ENCODE measurements around the gene KRTAP21-3. TPM values are rescaled to one million over a fixed set of nuclear protein-coding genes. Genes with fewer than 3 reads are reported as not detected.

The KRTAP21-3 gene
- total and polyA plus RNA-seq, 2 experiments from 2014 or later = not detected

DNA sequence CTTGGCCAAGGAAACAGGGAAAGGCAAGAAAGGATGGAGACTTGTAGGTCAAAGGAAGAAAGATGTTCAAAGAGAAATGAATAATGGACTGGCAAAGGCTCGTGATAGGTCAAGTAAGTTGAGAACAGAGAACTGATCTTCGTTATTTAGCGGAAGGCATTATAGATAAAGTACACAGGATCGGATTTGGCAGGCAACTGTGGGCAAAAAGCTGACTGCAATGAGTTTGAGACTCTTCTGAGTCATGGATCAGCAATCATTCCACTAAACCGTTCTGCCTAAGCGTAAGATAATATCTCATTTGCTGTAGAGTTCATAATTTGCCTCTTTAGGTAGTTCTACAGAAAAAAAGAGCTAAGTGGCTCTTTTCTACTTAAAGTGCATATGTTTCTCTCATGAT lies 34.1 kb downstream of the KRTAP21-3 start:
- Histone ChIP-seq H3K4me3 (no peak overlapping the region), H3F3A (replicated peaks; ENCODE audit: low read depth) (no peaks in the 10 kb centered on the region), H3K4me1 (ENCODE audit: insufficient read depth) (no peaks in the 10 kb centered on the region), H2AFZ (no peak overlapping the region), H4K20me1 (replicated peaks; ENCODE audit: insufficient read depth) (no peaks in the 10 kb centered on the region), H3K36me3 (ENCODE audit: insufficient read depth) (no peaks in the 10 kb centered on the region), H3K27me3 (ENCODE audit: insufficient read depth) (no peaks in the 10 kb centered on the region), H3K4me2 (no peak overlapping the region), H3K79me2 (replicated peaks; ENCODE audit: insufficient read depth) (no peaks in the 10 kb centered on the region), H3K9me2 (ENCODE audit: insufficient read depth) (no peaks in the 10 kb centered on the region), H3K27ac (ENCODE audit: low read depth) (no peak overlapping the region)
- Mint-ChIP-seq H3K4me1 (peaks cover 3% of the 10 kb centered on the region; the same call in 2 of the 3 replicates), H3K27me3 (ENCODE audit: insufficient read depth, low read depth, poor library complexity) (no peaks in the 10 kb centered on the region), H3K27ac (no peak overlapping the region), H3K4me3 (no peak overlapping the region), H3K36me3 (ENCODE audit: low read depth) (no peaks in the 10 kb centered on the region), H3K9me3 (no peaks in the 10 kb centered on the region)
- no peak for DNase-seq (ENCODE audit: low spot score)
- TF ChIP-seq EZH2 (IDR thresholded peaks at IDR 0.05; ENCODE audit: low read depth, unreplicated experiment) (no peak), POLR2AphosphoS5 (IDR thresholded peaks at IDR 0.05; ENCODE audit: low read depth) (no peak), NANOG (IDR thresholded peaks at IDR 0.05; ENCODE audit: borderline replicate concordance) (no peak), ZNF114 (CRISPR knock-in tag; IDR thresholded peaks at IDR 0.05) (no peak), STAT1 (IDR thresholded peaks at IDR 0.05; ENCODE audit: unreplicated experiment) (no peak), ZNF331 (CRISPR knock-in tag; IDR thresholded peaks at IDR 0.05; ENCODE audit: low read depth) (no peak), ETS1 (IDR thresholded peaks at IDR 0.05) (no peak), CREB1 (CRISPR knock-in tag; IDR thresholded peaks at IDR 0.05; ENCODE audit: low read depth) (no peak), REST (IDR thresholded peaks at IDR 0.05; ENCODE audit: unreplicated experiment) (no peak), JUNB (IDR thresholded peaks at IDR 0.05; ENCODE audit: unreplicated experiment) (no peak)
- TF ChIP-seq, protein P1, sequence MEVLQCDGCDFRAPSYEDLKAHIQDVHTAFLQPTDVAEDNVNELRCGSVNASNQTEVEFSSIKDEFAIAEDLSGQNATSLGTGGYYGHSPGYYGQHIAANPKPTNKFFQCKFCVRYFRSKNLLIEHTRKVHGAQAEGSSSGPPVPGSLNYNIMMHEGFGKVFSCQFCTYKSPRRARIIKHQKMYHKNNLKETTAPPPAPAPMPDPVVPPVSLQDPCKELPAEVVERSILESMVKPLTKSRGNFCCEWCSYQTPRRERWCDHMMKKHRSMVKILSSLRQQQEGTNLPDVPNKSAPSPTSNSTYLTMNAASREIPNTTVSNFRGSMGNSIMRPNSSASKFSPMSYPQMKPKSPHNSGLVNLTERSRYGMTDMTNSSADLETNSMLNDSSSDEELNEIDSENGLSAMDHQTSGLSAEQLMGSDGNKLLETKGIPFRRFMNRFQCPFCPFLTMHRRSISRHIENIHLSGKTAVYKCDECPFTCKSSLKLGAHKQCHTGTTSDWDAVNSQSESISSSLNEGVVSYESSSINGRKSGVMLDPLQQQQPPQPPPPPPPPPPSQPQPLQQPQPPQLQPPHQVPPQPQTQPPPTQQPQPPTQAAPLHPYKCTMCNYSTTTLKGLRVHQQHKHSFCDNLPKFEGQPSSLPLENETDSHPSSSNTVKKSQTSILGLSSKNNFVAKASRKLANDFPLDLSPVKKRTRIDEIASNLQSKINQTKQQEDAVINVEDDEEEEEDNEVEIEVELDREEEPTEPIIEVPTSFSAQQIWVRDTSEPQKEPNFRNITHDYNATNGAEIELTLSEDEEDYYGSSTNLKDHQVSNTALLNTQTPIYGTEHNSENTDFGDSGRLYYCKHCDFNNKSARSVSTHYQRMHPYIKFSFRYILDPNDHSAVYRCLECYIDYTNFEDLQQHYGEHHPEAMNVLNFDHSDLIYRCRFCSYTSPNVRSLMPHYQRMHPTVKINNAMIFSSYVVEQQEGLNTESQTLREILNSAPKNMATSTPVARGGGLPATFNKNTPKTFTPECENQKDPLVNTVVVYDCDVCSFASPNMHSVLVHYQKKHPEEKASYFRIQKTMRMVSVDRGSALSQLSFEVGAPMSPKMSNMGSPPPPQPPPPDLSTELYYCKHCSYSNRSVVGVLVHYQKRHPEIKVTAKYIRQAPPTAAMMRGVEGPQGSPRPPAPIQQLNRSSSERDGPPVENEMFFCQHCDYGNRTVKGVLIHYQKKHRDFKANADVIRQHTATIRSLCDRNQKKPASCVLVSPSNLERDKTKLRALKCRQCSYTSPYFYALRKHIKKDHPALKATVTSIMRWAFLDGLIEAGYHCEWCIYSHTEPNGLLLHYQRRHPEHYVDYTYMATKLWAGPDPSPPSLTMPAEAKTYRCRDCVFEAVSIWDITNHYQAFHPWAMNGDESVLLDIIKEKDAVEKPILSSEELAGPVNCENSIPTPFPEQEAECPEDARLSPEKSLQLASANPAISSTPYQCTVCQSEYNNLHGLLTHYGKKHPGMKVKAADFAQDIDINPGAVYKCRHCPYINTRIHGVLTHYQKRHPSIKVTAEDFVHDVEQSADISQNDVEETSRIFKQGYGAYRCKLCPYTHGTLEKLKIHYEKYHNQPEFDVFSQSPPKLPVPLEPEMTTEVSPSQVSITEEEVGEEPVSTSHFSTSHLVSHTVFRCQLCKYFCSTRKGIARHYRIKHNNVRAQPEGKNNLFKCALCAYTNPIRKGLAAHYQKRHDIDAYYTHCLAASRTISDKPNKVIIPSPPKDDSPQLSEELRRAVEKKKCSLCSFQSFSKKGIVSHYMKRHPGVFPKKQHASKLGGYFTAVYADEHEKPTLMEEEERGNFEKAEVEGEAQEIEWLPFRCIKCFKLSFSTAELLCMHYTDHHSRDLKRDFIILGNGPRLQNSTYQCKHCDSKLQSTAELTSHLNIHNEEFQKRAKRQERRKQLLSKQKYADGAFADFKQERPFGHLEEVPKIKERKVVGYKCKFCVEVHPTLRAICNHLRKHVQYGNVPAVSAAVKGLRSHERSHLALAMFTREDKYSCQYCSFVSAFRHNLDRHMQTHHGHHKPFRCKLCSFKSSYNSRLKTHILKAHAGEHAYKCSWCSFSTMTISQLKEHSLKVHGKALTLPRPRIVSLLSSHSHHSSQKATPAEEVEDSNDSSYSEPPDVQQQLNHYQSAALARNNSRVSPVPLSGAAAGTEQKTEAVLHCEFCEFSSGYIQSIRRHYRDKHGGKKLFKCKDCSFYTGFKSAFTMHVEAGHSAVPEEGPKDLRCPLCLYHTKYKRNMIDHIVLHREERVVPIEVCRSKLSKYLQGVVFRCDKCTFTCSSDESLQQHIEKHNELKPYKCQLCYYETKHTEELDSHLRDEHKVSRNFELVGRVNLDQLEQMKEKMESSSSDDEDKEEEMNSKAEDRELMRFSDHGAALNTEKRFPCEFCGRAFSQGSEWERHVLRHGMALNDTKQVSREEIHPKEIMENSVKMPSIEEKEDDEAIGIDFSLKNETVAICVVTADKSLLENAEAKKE (CRISPR knock-in tag; IDR thresholded peaks at IDR 0.05) = no peak
- TF ChIP-seq, protein P2, sequence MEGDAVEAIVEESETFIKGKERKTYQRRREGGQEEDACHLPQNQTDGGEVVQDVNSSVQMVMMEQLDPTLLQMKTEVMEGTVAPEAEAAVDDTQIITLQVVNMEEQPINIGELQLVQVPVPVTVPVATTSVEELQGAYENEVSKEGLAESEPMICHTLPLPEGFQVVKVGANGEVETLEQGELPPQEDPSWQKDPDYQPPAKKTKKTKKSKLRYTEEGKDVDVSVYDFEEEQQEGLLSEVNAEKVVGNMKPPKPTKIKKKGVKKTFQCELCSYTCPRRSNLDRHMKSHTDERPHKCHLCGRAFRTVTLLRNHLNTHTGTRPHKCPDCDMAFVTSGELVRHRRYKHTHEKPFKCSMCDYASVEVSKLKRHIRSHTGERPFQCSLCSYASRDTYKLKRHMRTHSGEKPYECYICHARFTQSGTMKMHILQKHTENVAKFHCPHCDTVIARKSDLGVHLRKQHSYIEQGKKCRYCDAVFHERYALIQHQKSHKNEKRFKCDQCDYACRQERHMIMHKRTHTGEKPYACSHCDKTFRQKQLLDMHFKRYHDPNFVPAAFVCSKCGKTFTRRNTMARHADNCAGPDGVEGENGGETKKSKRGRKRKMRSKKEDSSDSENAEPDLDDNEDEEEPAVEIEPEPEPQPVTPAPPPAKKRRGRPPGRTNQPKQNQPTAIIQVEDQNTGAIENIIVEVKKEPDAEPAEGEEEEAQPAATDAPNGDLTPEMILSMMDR (conservative IDR thresholded peaks at IDR 0.05; ENCODE audit: low read depth in 2 of 2) = no peak
- ATAC-seq = no peak
